H1 (cell line): ENCODE results near the gene ADCY5. TPM values are rescaled to one million over a fixed set of nuclear protein-coding genes. Genes with fewer than 3 reads are reported as not detected.

Experiments used
- ASH2L ChIP-seq: fragments of 200-600, 300-600 bp; sonication (generic); IDR thresholded peaks from one replicate; pipeline ENCODE4 v1.7.1; 2017; ENCODE audit warnings: low read length
- CREB1 ChIP-seq: IDR thresholded peaks from 2 replicates; pipeline ENCODE4 v1.6.1; 2012; ENCODE audit warnings: inconsistent platforms
- EGR1 ChIP-seq: IDR thresholded peaks from 2 replicates; pipeline ENCODE4 v1.6.1; 2011; ENCODE audit warnings: low read depth, low read length, borderline replicate concordance
- MAFK ChIP-seq: IDR thresholded peaks from 2 replicates; pipeline ENCODE4 v1.6.1; 2012; ENCODE audit warnings: low read depth, mild to moderate bottlenecking, improper control_type of control experiment, low read length
- NANOG ChIP-seq: IDR thresholded peaks from 2 replicates; pipeline ENCODE4 v1.6.1; 2011; ENCODE audit warnings: low read length, low read depth, mild to moderate bottlenecking, inconsistent platforms; ENCODE audit not compliant: insufficient read depth, poor library complexity, severe bottlenecking
- PHF8 ChIP-seq: fragments of 200-600 bp; sonication (generic); conservative IDR thresholded peaks from 2 replicates; pipeline ENCODE4 v1.7.1; 2012; ENCODE audit warnings: low read depth, mild to moderate bottlenecking, inconsistent platforms, low read length, moderate library complexity
- POLR2A ChIP-seq, 2 experiments: IDR thresholded peaks; 1 replicate in 1 of 2; 2 replicates in 1 of 2; pipeline ENCODE4 v1.6.1; 2011; ENCODE audit warnings: low read depth in 2 of 2, low read length in 2 of 2, mild to moderate bottlenecking in 2 of 2; ENCODE audit errors: control extremely low read depth in 1 of 2
- POLR2AphosphoS5 ChIP-seq: IDR thresholded peaks from 2 replicates; pipeline ENCODE4 v1.6.1; 2011; ENCODE audit warnings: low read depth, low read length
- SP1 ChIP-seq: IDR thresholded peaks from 2 replicates; pipeline ENCODE4 v1.6.1; 2011; ENCODE audit warnings: low read depth, low read length
- TEAD4 ChIP-seq: IDR thresholded peaks from 2 replicates; pipeline ENCODE4 v1.6.1; 2012; ENCODE audit warnings: low read depth, low read length, inconsistent platforms, mixed read lengths
- ZNF274 ChIP-seq: IDR thresholded peaks from 2 replicates; pipeline ENCODE4 v1.7.0; 2012; ENCODE audit warnings: low read length, borderline replicate concordance; ENCODE audit errors: extremely low read depth
- polyA plus RNA-seq, 7 experiments: library from polyadenylated mRNA; depleted of rRNA in 3 of 7; stranded (reverse) in 5 of 7; unstranded in 2 of 7; fragments of >200 nt in 5 of 7; fragments of 200-250 nt in 2 of 7; gene quantifications; 1 replicate in 5 of 7; 2 replicates in 1 of 7; 4 replicates in 1 of 7; pipeline versions ENCODE4 v1.2.1 to v1.2.3, GENCODE V29; 2011 to 2013; ENCODE audit warnings: missing spikeins in 2 of 7, mixed read lengths in 2 of 7
- total RNA-seq: library from RNA; stranded (reverse); fragmentation: NEBNext Ultra II Directional; extraction: Animal tissue kit (Norgen Biotek cat#: 25700); gene quantifications from 2 replicates; pipeline ENCODE4 v1.2.1, GENCODE V29; 2021
- TF ChIP-seq, protein P1 (sequence below): fragments of 300-600 bp; sonication (generic); IDR thresholded peaks from 2 replicates; pipeline ENCODE4 v1.7.1; 2012; ENCODE audit warnings: low read length, moderate library complexity, mild to moderate bottlenecking, inconsistent platforms; ENCODE audit not compliant: insufficient replicate concordance

ADCY5 gene
- total and polyA plus RNA-seq, 2 of the 8 experiments (the other 6 are each of a cell fraction or from before 2014, with no cell fraction given), result 18.9 to 40.8 TPM

GRCh38 chr3:123389628-123389918 lies 59.3 kb downstream of the ADCY5 start (continued):
- TF ChIP-seq, protein P1, sequence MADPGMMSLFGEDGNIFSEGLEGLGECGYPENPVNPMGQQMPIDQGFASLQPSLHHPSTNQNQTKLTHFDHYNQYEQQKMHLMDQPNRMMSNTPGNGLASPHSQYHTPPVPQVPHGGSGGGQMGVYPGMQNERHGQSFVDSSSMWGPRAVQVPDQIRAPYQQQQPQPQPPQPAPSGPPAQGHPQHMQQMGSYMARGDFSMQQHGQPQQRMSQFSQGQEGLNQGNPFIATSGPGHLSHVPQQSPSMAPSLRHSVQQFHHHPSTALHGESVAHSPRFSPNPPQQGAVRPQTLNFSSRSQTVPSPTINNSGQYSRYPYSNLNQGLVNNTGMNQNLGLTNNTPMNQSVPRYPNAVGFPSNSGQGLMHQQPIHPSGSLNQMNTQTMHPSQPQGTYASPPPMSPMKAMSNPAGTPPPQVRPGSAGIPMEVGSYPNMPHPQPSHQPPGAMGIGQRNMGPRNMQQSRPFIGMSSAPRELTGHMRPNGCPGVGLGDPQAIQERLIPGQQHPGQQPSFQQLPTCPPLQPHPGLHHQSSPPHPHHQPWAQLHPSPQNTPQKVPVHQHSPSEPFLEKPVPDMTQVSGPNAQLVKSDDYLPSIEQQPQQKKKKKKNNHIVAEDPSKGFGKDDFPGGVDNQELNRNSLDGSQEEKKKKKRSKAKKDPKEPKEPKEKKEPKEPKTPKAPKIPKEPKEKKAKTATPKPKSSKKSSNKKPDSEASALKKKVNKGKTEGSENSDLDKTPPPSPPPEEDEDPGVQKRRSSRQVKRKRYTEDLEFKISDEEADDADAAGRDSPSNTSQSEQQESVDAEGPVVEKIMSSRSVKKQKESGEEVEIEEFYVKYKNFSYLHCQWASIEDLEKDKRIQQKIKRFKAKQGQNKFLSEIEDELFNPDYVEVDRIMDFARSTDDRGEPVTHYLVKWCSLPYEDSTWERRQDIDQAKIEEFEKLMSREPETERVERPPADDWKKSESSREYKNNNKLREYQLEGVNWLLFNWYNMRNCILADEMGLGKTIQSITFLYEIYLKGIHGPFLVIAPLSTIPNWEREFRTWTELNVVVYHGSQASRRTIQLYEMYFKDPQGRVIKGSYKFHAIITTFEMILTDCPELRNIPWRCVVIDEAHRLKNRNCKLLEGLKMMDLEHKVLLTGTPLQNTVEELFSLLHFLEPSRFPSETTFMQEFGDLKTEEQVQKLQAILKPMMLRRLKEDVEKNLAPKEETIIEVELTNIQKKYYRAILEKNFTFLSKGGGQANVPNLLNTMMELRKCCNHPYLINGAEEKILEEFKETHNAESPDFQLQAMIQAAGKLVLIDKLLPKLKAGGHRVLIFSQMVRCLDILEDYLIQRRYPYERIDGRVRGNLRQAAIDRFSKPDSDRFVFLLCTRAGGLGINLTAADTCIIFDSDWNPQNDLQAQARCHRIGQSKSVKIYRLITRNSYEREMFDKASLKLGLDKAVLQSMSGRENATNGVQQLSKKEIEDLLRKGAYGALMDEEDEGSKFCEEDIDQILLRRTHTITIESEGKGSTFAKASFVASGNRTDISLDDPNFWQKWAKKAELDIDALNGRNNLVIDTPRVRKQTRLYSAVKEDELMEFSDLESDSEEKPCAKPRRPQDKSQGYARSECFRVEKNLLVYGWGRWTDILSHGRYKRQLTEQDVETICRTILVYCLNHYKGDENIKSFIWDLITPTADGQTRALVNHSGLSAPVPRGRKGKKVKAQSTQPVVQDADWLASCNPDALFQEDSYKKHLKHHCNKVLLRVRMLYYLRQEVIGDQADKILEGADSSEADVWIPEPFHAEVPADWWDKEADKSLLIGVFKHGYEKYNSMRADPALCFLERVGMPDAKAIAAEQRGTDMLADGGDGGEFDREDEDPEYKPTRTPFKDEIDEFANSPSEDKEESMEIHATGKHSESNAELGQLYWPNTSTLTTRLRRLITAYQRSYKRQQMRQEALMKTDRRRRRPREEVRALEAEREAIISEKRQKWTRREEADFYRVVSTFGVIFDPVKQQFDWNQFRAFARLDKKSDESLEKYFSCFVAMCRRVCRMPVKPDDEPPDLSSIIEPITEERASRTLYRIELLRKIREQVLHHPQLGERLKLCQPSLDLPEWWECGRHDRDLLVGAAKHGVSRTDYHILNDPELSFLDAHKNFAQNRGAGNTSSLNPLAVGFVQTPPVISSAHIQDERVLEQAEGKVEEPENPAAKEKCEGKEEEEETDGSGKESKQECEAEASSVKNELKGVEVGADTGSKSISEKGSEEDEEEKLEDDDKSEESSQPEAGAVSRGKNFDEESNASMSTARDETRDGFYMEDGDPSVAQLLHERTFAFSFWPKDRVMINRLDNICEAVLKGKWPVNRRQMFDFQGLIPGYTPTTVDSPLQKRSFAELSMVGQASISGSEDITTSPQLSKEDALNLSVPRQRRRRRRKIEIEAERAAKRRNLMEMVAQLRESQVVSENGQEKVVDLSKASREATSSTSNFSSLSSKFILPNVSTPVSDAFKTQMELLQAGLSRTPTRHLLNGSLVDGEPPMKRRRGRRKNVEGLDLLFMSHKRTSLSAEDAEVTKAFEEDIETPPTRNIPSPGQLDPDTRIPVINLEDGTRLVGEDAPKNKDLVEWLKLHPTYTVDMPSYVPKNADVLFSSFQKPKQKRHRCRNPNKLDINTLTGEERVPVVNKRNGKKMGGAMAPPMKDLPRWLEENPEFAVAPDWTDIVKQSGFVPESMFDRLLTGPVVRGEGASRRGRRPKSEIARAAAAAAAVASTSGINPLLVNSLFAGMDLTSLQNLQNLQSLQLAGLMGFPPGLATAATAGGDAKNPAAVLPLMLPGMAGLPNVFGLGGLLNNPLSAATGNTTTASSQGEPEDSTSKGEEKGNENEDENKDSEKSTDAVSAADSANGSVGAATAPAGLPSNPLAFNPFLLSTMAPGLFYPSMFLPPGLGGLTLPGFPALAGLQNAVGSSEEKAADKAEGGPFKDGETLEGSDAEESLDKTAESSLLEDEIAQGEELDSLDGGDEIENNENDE, result no peak
- TF ChIP-seq CREB1, result no peak
- no peak for TF ChIP-seq TEAD4
- TF ChIP-seq PHF8, result no peak
- no peak for TF ChIP-seq NANOG
- no peak for TF ChIP-seq POLR2A (IDR thresholded peaks at IDR 0.05; ENCODE audit: control extremely low read depth in 1 of 2, low read depth in 2 of 2, low read length in 2 of 2)
- no peak for TF ChIP-seq EGR1
- no peak for TF ChIP-seq ZNF274
- no peak for TF ChIP-seq POLR2AphosphoS5
- no peak for TF ChIP-seq ASH2L
- TF ChIP-seq SP1, result no peak
- no peak for TF ChIP-seq MAFK
